ENCODE data around the gene ZNRF3. TPM values are rescaled to one million over a fixed set of nuclear protein-coding genes. Genes with fewer than 3 reads are reported as not detected.

Gene ZNRF3
- total RNA-seq, 1 donor: 6.9 TPM

DNA sequence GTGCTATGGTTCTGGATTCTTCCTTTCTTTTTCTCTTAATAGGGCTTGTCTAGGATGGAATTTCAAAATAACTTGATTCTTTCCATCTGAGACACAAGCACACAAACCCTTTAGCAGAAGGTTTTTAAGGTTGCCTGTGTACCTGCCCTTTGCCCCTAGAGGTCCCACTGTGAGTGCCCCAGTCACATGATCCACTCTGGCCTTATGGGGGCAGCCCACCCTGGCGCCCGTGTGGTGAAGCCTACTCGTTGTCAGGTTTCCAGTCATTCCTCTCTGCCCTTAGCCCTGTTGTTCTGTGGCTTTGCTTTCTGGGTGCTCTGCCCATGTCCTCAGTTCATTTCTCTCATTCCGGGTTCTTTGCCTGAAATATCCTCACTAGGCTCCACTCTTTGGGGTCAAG, 51.8 kb downstream of the ZNRF3 start:
- Histone ChIP-seq H3K27ac (ENCODE audit: low read depth, low read length) (no peak overlapping the region), H3K27me3 (ENCODE audit: insufficient read depth, low read length) (no peaks in the 10 kb centered on the region), H3K4me1 (ENCODE audit: insufficient read depth, low read length) (no peaks in the 10 kb centered on the region), H3K4me2 (ENCODE audit: insufficient read depth, low read length) (no peak overlapping the region), H2AFZ (ENCODE audit: low read length) (no peak overlapping the region), H3K9me3 (ENCODE audit: low read depth, low read length) (no peaks in the 10 kb centered on the region), H4K20me1 (ENCODE audit: insufficient read depth, low read length) (peaks cover 25% of the 10 kb centered on the region), H3K36me3 (ENCODE audit: insufficient read depth, low read length) (no peaks in the 10 kb centered on the region), H3K79me2 (ENCODE audit: insufficient read depth, low read length) (peaks cover 13% of the 10 kb centered on the region), H3K4me3 (ENCODE audit: insufficient read depth, low read length) (no peak overlapping the region)
- DNase-seq (ENCODE audit: insufficient read length, low spot score, missing footprints): no peak
- TF ChIP-seq, protein P1, sequence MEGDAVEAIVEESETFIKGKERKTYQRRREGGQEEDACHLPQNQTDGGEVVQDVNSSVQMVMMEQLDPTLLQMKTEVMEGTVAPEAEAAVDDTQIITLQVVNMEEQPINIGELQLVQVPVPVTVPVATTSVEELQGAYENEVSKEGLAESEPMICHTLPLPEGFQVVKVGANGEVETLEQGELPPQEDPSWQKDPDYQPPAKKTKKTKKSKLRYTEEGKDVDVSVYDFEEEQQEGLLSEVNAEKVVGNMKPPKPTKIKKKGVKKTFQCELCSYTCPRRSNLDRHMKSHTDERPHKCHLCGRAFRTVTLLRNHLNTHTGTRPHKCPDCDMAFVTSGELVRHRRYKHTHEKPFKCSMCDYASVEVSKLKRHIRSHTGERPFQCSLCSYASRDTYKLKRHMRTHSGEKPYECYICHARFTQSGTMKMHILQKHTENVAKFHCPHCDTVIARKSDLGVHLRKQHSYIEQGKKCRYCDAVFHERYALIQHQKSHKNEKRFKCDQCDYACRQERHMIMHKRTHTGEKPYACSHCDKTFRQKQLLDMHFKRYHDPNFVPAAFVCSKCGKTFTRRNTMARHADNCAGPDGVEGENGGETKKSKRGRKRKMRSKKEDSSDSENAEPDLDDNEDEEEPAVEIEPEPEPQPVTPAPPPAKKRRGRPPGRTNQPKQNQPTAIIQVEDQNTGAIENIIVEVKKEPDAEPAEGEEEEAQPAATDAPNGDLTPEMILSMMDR (IDR thresholded peaks at IDR 0.05; ENCODE audit: extremely low read depth, low read depth, low read length): no peak

DNA sequence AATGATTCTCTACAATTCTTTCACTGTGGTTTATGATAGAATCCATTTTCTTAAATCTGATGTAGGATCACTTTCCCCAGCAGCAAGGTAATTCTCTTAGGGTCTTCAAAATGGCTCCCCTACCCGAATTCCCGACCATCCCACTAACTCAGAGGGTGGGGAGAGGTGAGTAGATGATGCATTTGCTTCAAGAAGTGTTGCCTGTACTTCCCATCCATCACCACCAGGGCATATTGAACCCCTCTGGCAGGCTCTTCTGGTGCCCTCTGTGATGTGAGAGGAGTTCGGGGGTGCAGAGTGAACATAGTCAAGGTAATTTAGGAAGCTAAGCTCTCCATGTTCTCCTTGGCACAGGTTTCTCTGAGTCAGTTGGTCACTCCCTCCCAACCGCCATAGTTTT, 52.3 kb downstream of the ZNRF3 start:
- Histone ChIP-seq H3K4me1 (ENCODE audit: insufficient read depth, low read length) (no peaks in the 10 kb centered on the region), H3K79me2 (ENCODE audit: insufficient read depth, low read length) (peaks cover 7% of the 10 kb centered on the region)
- TF ChIP-seq, protein P1 (IDR thresholded peaks at IDR 0.05; ENCODE audit: extremely low read depth, low read depth, low read length): peak; percentile 33

DNA sequence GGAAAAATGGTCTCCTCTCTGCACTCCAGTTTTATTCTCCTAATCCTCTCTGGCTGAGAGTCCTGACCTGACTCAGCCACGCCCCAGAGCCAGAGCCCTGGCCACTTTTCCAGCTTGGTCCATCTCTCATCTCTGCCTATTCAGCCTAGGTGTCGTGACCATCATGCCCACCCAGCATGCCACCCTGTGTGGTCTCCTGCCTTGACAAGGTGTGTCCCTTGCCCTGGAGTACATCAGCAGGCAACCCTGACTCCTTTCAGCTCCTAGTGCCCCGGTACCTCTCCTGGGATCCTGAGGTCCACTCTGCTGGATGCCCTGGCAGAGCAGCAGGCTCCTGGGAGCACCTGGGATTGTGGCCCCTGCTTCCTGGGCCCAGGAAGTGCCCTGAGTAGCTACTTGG, 52.8 kb downstream of the ZNRF3 start:
- Histone ChIP-seq H3K27ac (ENCODE audit: low read depth, low read length) (no peak overlapping the region), H2AFZ (ENCODE audit: low read length) (no peak overlapping the region), H3K4me1 (ENCODE audit: insufficient read depth, low read length) (no peaks in the 10 kb centered on the region), H3K36me3 (ENCODE audit: insufficient read depth, low read length) (no peaks in the 10 kb centered on the region), H4K20me1 (ENCODE audit: insufficient read depth, low read length) (peaks cover 15% of the 10 kb centered on the region), H3K9me3 (ENCODE audit: low read depth, low read length) (no peaks in the 10 kb centered on the region), H3K79me2 (ENCODE audit: insufficient read depth, low read length) (peaks cover 7% of the 10 kb centered on the region), H3K27me3 (ENCODE audit: insufficient read depth, low read length) (no peaks in the 10 kb centered on the region), H3K4me2 (ENCODE audit: insufficient read depth, low read length) (no peak overlapping the region), H3K4me3 (ENCODE audit: insufficient read depth, low read length) (no peak overlapping the region)
- TF ChIP-seq, protein P1 (IDR thresholded peaks at IDR 0.05; ENCODE audit: extremely low read depth, low read depth, low read length): no peak
- no peak for DNase-seq (ENCODE audit: insufficient read length, low spot score, missing footprints)

More for the DNA sequence above, 52.3 kb downstream of the ZNRF3 start:
- Histone ChIP-seq H3K4me3 (ENCODE audit: insufficient read depth, low read length) (no peak overlapping the region), H3K27ac (ENCODE audit: low read depth, low read length) (no peak overlapping the region), H4K20me1 (ENCODE audit: insufficient read depth, low read length) (peaks cover 19% of the 10 kb centered on the region), H3K9me3 (ENCODE audit: low read depth, low read length) (no peaks in the 10 kb centered on the region), H3K27me3 (ENCODE audit: insufficient read depth, low read length) (no peaks in the 10 kb centered on the region), H2AFZ (ENCODE audit: low read length) (no peak overlapping the region), H3K36me3 (ENCODE audit: insufficient read depth, low read length) (no peaks in the 10 kb centered on the region), H3K4me2 (ENCODE audit: insufficient read depth, low read length) (no peak overlapping the region)
- no peak for DNase-seq (ENCODE audit: insufficient read length, low spot score, missing footprints)

DNA sequence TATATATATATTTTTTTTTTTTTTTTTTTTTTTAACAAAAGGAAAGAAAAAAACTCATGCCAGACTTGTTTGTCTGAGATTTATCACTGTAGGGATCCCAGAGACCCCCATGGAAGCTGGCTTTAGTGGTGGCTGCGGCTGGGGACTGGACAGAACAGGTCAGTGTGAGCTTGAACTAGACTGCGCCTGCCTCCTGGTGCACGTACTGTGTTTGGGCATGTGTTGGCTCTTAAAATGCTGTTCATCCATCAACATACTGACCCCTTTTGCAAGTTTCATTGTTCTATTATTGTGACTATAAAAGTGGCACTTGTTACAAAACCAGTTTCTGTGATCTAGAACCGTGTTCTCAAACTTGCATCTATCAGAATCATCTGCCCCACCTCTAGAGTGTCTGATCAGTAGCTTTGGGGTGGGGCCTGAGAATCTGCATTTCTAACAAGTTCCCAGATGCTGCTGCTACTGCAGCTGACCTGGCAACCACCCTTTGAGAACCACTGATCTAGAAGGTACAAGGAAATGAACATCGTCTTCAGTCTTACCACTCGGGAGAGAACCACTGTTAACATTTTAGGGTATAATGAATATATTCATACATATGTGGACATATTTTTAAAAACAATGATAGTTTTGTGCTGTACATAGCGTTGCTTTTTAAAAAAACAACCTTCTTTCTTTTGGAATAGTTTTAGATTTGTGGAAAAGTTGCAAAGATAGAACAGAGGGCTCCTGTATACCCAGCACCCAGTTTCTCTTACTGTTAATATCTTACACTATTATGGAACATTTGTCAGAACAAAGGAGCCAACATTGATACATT, 54.0 kb downstream of the ZNRF3 start:
- Histone ChIP-seq H3K79me2 (ENCODE audit: insufficient read depth, low read length) (peaks cover 4% of the 10 kb centered on the region), H3K27ac (ENCODE audit: low read depth, low read length) (no peak overlapping the region), H3K4me3 (ENCODE audit: insufficient read depth, low read length) (no peak overlapping the region), H2AFZ (ENCODE audit: low read length) (no peak overlapping the region), H4K20me1 (ENCODE audit: insufficient read depth, low read length) (peaks cover 11% of the 10 kb centered on the region), H3K9me3 (ENCODE audit: low read depth, low read length) (no peaks in the 10 kb centered on the region), H3K36me3 (ENCODE audit: insufficient read depth, low read length) (no peaks in the 10 kb centered on the region), H3K4me1 (ENCODE audit: insufficient read depth, low read length) (no peaks in the 10 kb centered on the region), H3K27me3 (ENCODE audit: insufficient read depth, low read length) (no peaks in the 10 kb centered on the region), H3K4me2 (ENCODE audit: insufficient read depth, low read length) (no peak overlapping the region)
- DNase-seq (ENCODE audit: insufficient read length, low spot score, missing footprints): no peak
- TF ChIP-seq, protein P1 (IDR thresholded peaks at IDR 0.05; ENCODE audit: extremely low read depth, low read depth, low read length): no peak

Data from osteoblast (primary cell).